Ishikawa (cell line): ENCODE results near the gene HERC2.

Source experiments
- CEBPB ChIP-seq: IDR thresholded peaks from 2 replicates; pipeline ENCODE4 v1.6.1; 2012
- CREB1 ChIP-seq: IDR thresholded peaks from 2 replicates; pipeline ENCODE4 v1.6.1; 2012; ENCODE audit warnings: low read depth
- EGR1 ChIP-seq: IDR thresholded peaks from 2 replicates; pipeline ENCODE4 v1.6.1; 2012
- EP300 ChIP-seq: IDR thresholded peaks from 2 replicates; pipeline ENCODE4 v1.6.1; 2012; ENCODE audit warnings: borderline replicate concordance
- RAD21 ChIP-seq: IDR thresholded peaks from 2 replicates; pipeline ENCODE4 v1.6.1; 2012; ENCODE audit warnings: low read depth
- TAF1 ChIP-seq: IDR thresholded peaks from 2 replicates; pipeline ENCODE4 v1.6.1; 2012; ENCODE audit warnings: low read depth, mild to moderate bottlenecking
- TF ChIP-seq, protein P1 (sequence below): IDR thresholded peaks from 2 replicates; pipeline ENCODE4 v1.6.1; 2012
- TF ChIP-seq, protein P2 (sequence below): IDR thresholded peaks from 2 replicates; pipeline ENCODE4 v1.6.1; 2012; ENCODE audit warnings: low read depth, mild to moderate bottlenecking

GRCh38 chr15:28179270-28179669 lies 142.7 kb downstream of the HERC2 start:
- TF ChIP-seq EP300 (no peak), TAF1 (no peak), RAD21 (no peak), CEBPB (no peak), CREB1 (no peak), EGR1 (no peak)
- TF ChIP-seq, protein P1, sequence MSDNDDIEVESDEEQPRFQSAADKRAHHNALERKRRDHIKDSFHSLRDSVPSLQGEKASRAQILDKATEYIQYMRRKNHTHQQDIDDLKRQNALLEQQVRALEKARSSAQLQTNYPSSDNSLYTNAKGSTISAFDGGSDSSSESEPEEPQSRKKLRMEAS: no peak
- TF ChIP-seq, protein P2, sequence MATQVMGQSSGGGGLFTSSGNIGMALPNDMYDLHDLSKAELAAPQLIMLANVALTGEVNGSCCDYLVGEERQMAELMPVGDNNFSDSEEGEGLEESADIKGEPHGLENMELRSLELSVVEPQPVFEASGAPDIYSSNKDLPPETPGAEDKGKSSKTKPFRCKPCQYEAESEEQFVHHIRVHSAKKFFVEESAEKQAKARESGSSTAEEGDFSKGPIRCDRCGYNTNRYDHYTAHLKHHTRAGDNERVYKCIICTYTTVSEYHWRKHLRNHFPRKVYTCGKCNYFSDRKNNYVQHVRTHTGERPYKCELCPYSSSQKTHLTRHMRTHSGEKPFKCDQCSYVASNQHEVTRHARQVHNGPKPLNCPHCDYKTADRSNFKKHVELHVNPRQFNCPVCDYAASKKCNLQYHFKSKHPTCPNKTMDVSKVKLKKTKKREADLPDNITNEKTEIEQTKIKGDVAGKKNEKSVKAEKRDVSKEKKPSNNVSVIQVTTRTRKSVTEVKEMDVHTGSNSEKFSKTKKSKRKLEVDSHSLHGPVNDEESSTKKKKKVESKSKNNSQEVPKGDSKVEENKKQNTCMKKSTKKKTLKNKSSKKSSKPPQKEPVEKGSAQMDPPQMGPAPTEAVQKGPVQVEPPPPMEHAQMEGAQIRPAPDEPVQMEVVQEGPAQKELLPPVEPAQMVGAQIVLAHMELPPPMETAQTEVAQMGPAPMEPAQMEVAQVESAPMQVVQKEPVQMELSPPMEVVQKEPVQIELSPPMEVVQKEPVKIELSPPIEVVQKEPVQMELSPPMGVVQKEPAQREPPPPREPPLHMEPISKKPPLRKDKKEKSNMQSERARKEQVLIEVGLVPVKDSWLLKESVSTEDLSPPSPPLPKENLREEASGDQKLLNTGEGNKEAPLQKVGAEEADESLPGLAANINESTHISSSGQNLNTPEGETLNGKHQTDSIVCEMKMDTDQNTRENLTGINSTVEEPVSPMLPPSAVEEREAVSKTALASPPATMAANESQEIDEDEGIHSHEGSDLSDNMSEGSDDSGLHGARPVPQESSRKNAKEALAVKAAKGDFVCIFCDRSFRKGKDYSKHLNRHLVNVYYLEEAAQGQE: no peak
